ENCODE measurements around the gene RTN4RL1.

Gene RTN4RL1

DNA sequence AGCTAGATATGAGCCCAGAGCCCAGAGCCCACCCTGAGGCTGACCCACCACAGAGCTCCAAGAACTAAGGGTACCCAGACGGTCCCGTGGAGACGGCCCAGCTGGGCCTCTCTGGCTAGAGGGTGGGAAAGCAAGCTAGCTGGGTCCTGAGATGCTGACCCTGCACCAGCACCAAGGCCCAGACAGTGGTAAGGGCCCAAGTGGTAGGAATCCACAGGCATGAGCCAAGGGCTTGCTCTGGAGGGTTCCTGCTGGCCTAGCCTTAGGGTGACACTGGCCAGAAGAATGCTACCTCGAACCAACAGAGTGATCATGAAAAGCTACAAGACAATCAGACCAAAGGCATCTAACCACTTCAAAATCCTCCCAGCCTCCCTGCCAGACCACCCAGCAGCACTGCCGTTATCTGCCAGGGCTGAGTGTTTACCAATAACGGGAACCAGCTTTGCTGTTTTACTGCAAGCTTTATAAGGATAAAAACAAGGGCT is 42.9 kb upstream of the RTN4RL1 start:
- Histone ChIP-seq H3K36me3 (ENCODE audit: insufficient read depth, low read length) (peaks cover 90% of the 10 kb centered on the region; the same call in 1 of the 2 replicates), H3K9ac (ENCODE audit: low read depth, low read length, poor library complexity, severe bottlenecking) (no peak overlapping the region), H2AFZ (ENCODE audit: low read length) (no peak overlapping the region), H3K9me2 (replicated peaks; ENCODE audit: low read depth, low read length) (no peaks in the 10 kb centered on the region), H4K20me1 (ENCODE audit: insufficient read depth, low read length, poor library complexity, severe bottlenecking) (no peaks in the 10 kb centered on the region), H3K4me3 (ENCODE audit: low read length, poor library complexity, severe bottlenecking) (no peak overlapping the region), H3K79me2 (ENCODE audit: insufficient read depth, low read length) (no peaks in the 10 kb centered on the region), H3K4me1 (ENCODE audit: insufficient read depth, low read length, poor library complexity, severe bottlenecking) (no peaks in the 10 kb centered on the region), H3K4me2 (ENCODE audit: low read depth, low read length, poor library complexity, severe bottlenecking) (no peak overlapping the region), H3K27me3 (ENCODE audit: insufficient read depth, low read length, poor library complexity, severe bottlenecking) (no peaks in the 10 kb centered on the region), H3F3A (ENCODE audit: low read depth) (no peaks in the 10 kb centered on the region), H3K9me3 (ENCODE audit: insufficient read depth, low read depth, low read length) (no peaks in the 10 kb centered on the region)
- TF ChIP-seq, protein P1, sequence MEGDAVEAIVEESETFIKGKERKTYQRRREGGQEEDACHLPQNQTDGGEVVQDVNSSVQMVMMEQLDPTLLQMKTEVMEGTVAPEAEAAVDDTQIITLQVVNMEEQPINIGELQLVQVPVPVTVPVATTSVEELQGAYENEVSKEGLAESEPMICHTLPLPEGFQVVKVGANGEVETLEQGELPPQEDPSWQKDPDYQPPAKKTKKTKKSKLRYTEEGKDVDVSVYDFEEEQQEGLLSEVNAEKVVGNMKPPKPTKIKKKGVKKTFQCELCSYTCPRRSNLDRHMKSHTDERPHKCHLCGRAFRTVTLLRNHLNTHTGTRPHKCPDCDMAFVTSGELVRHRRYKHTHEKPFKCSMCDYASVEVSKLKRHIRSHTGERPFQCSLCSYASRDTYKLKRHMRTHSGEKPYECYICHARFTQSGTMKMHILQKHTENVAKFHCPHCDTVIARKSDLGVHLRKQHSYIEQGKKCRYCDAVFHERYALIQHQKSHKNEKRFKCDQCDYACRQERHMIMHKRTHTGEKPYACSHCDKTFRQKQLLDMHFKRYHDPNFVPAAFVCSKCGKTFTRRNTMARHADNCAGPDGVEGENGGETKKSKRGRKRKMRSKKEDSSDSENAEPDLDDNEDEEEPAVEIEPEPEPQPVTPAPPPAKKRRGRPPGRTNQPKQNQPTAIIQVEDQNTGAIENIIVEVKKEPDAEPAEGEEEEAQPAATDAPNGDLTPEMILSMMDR (conservative IDR thresholded peaks at IDR 0.05; ENCODE audit: low read length): no peak
- no peak for TF ChIP-seq EZH2phosphoT487 (IDR thresholded peaks at IDR 0.05; ENCODE audit: borderline replicate concordance)

GRCh38 chr17:2067608-2068024 is 42.5 kb upstream of the RTN4RL1 start:
- Histone ChIP-seq H3K9ac (ENCODE audit: low read depth, low read length, poor library complexity, severe bottlenecking) (no peak overlapping the region), H3F3A (ENCODE audit: low read depth) (no peaks in the 10 kb centered on the region), H3K27me3 (ENCODE audit: insufficient read depth, low read length, poor library complexity, severe bottlenecking) (no peaks in the 10 kb centered on the region), H3K79me2 (ENCODE audit: insufficient read depth, low read length) (no peaks in the 10 kb centered on the region), H3K9me3 (ENCODE audit: insufficient read depth, low read depth, low read length) (no peaks in the 10 kb centered on the region), H3K4me3 (ENCODE audit: low read length, poor library complexity, severe bottlenecking) (no peak overlapping the region), H3K9me2 (replicated peaks; ENCODE audit: low read depth, low read length) (no peaks in the 10 kb centered on the region), H3K4me2 (ENCODE audit: low read depth, low read length, poor library complexity, severe bottlenecking) (no peak overlapping the region), H3K4me1 (ENCODE audit: insufficient read depth, low read length, poor library complexity, severe bottlenecking) (no peaks in the 10 kb centered on the region), H2AFZ (ENCODE audit: low read length) (no peak overlapping the region), H3K36me3 (ENCODE audit: insufficient read depth, low read length) (peaks cover 92% of the 10 kb centered on the region; the same call in 1 of the 2 replicates), H4K20me1 (ENCODE audit: insufficient read depth, low read length, poor library complexity, severe bottlenecking) (no peaks in the 10 kb centered on the region)
- no peak for TF ChIP-seq EZH2phosphoT487 (IDR thresholded peaks at IDR 0.05; ENCODE audit: borderline replicate concordance)

DNA sequence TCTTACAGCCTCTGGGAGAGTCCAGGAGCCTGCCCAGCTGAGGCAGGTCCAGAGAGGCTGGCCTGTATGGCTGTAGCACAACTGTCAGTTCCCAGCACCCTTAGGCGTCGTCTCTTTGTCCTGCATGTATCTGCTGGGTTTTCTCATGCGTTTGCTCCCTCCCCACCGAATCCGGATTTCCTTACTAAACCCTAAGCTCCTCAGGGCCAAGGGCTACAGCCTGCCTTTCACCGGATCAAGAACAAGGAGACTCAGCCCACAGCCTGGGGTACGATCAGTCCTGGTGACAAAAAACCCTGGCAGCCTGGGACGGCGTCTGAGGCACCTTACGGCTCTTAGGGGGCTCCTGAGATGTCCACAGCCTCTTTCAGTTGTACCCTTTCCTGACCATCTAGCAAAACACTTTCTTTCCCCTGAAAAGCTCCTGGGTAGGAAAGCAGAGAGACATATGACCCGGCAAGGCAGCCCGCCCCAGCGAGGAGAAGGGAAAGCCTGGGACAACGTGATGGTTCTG is 42.0 kb upstream of the RTN4RL1 start:
- H3K4me3 ChIP-seq (ENCODE audit: low read length, poor library complexity, severe bottlenecking): no peak overlapping the region
- H3K4me2 ChIP-seq (ENCODE audit: low read depth, low read length, poor library complexity, severe bottlenecking): no peak overlapping the region
- H2AFZ ChIP-seq (ENCODE audit: low read length): no peak overlapping the region
- no peaks in the 10 kb centered on the region for H3K79me2 ChIP-seq (ENCODE audit: insufficient read depth, low read length)
- no peaks in the 10 kb centered on the region for H3F3A ChIP-seq (ENCODE audit: low read depth)
- H3K27me3 ChIP-seq (ENCODE audit: insufficient read depth, low read length, poor library complexity, severe bottlenecking): no peaks in the 10 kb centered on the region
- H3K9me3 ChIP-seq (ENCODE audit: insufficient read depth, low read depth, low read length): no peaks in the 10 kb centered on the region
- peaks cover 92% of the 10 kb centered on the region; the same call in 1 of the 2 replicates for H3K36me3 ChIP-seq (ENCODE audit: insufficient read depth, low read length)
- H3K9ac ChIP-seq (ENCODE audit: low read depth, low read length, poor library complexity, severe bottlenecking): no peak overlapping the region
- no peaks in the 10 kb centered on the region for H4K20me1 ChIP-seq (ENCODE audit: insufficient read depth, low read length, poor library complexity, severe bottlenecking)
- no peaks in the 10 kb centered on the region for H3K4me1 ChIP-seq (ENCODE audit: insufficient read depth, low read length, poor library complexity, severe bottlenecking)
- TF ChIP-seq, protein P1 (conservative IDR thresholded peaks at IDR 0.05; ENCODE audit: low read length): no peak
- no peak for TF ChIP-seq EZH2phosphoT487 (IDR thresholded peaks at IDR 0.05; ENCODE audit: borderline replicate concordance)
- no peaks in the 10 kb centered on the region for H3K9me2 ChIP-seq (replicated peaks; ENCODE audit: low read depth, low read length)

GRCh38 chr17:2065949-2066400 is 40.8 kb upstream of the RTN4RL1 start:
- Histone ChIP-seq H3K27me3 (ENCODE audit: insufficient read depth, low read length, poor library complexity, severe bottlenecking) (no peaks in the 10 kb centered on the region), H3K79me2 (ENCODE audit: insufficient read depth, low read length) (no peaks in the 10 kb centered on the region), H3K9me2 (replicated peaks; ENCODE audit: low read depth, low read length) (no peaks in the 10 kb centered on the region), H3K9ac (ENCODE audit: low read depth, low read length, poor library complexity, severe bottlenecking) (no peak overlapping the region), H2AFZ (ENCODE audit: low read length) (no peak overlapping the region), H3F3A (ENCODE audit: low read depth) (no peaks in the 10 kb centered on the region), H4K20me1 (ENCODE audit: insufficient read depth, low read length, poor library complexity, severe bottlenecking) (no peaks in the 10 kb centered on the region), H3K4me1 (ENCODE audit: insufficient read depth, low read length, poor library complexity, severe bottlenecking) (no peaks in the 10 kb centered on the region), H3K4me2 (ENCODE audit: low read depth, low read length, poor library complexity, severe bottlenecking) (no peak overlapping the region), H3K36me3 (ENCODE audit: insufficient read depth, low read length) (peaks cover 92% of the 10 kb centered on the region; the same call in 1 of the 2 replicates), H3K4me3 (ENCODE audit: low read length, poor library complexity, severe bottlenecking) (no peak overlapping the region), H3K9me3 (ENCODE audit: insufficient read depth, low read depth, low read length) (no peaks in the 10 kb centered on the region)
- TF ChIP-seq EZH2phosphoT487 (IDR thresholded peaks at IDR 0.05; ENCODE audit: borderline replicate concordance): no peak
- TF ChIP-seq, protein P1 (conservative IDR thresholded peaks at IDR 0.05; ENCODE audit: low read length): no peak

All from Loucy (cell line).